DOHH2 (cell line): ENCODE measurements around the gene ELK4.

ENCODE experiments used
- H3F3A ChIP-seq: fragments of 200-600 bp; sonication (generic), shearing (Covaris generic); 2 replicates; pipeline ENCODE4 v1.6.0; 2016; ENCODE audit warnings: antibody characterized with exemption, mild to moderate bottlenecking; ENCODE audit not compliant: control insufficient read depth, insufficient read depth
- H3K27ac ChIP-seq: fragments of 200-600 bp; sonication (generic); 2 replicates; pipeline ENCODE4 v1.5.1; 2014; ENCODE audit warnings: low read depth, mild to moderate bottlenecking, low read length, moderate library complexity
- H3K27me3 ChIP-seq: fragments of 200-600 bp; sonication (generic); 2 replicates; pipeline ENCODE4 v1.6.1; 2014; ENCODE audit warnings: mild to moderate bottlenecking, low read length, mixed read lengths; ENCODE audit not compliant: control insufficient read depth
- H3K36me3 ChIP-seq: fragments of 200-600 bp; sonication (generic); 2 replicates; pipeline ENCODE4 v1.6.1; 2014; ENCODE audit warnings: mild to moderate bottlenecking, low read length, moderate library complexity, mixed read lengths; ENCODE audit not compliant: control insufficient read depth
- H3K4me1 ChIP-seq: fragments of 200-600 bp; sonication (generic); 2 replicates; pipeline ENCODE4 v1.6.1; 2014; ENCODE audit warnings: mild to moderate bottlenecking, low read length, mixed read lengths; ENCODE audit not compliant: control insufficient read depth
- H3K4me2 ChIP-seq: fragments of 200-600 bp; sonication (generic); 2 replicates; pipeline ENCODE4 v1.6.0; 2014; ENCODE audit warnings: mild to moderate bottlenecking, low read length, moderate library complexity
- H3K4me3 ChIP-seq: fragments of 200-600 bp; sonication (generic); 2 replicates; pipeline ENCODE4 v1.5.1; 2014; ENCODE audit warnings: mild to moderate bottlenecking, low read length, mixed read lengths
- H3K79me2 ChIP-seq: fragments of 200-600 bp; sonication (generic); 2 replicates; pipeline ENCODE4 v1.6.1; 2014; ENCODE audit warnings: mild to moderate bottlenecking, low read length, mixed read lengths; ENCODE audit not compliant: control insufficient read depth
- H3K9me2 ChIP-seq: fragments of 200-600 bp; sonication (generic); replicated peaks from 2 replicates; pipeline ENCODE4 v1.6.1; 2014; ENCODE audit warnings: mild to moderate bottlenecking, low read length, mixed read lengths; ENCODE audit not compliant: control insufficient read depth
- H3K9me3 ChIP-seq: fragments of 200-600 bp; sonication (generic); 2 replicates; pipeline ENCODE4 v1.6.1; 2014; ENCODE audit warnings: antibody characterized with exemption, low read length, mixed read lengths; ENCODE audit not compliant: control insufficient read depth, insufficient read depth
- H4K20me1 ChIP-seq: fragments of 200-600 bp; sonication (generic); 2 replicates; pipeline ENCODE4 v1.6.0; 2014; ENCODE audit warnings: low read depth, mild to moderate bottlenecking, antibody characterized with exemption, low read length, moderate library complexity; ENCODE audit not compliant: control insufficient read depth, insufficient read depth
- CTCF ChIP-seq: fragments of 200-600 bp; sonication (generic); IDR thresholded peaks from one replicate; pipeline ENCODE4 v1.5.1; 2014; ENCODE audit warnings: antibody characterized with exemption, mild to moderate bottlenecking, low read depth, low read length; ENCODE audit not compliant: poor library complexity, severe bottlenecking
- EZH2phosphoT487 ChIP-seq: fragments of 200-600 bp; sonication (generic); IDR thresholded peaks from 2 replicates; pipeline ENCODE4 v1.6.1; 2017; ENCODE audit warnings: borderline replicate concordance, mild to moderate bottlenecking, antibody characterized with exemption, low read length, moderate library complexity, mixed read lengths

ELK4 gene

GRCh38 chr1:205582471-205583291 is 49.1 kb downstream of the ELK4 start:
- H3K79me2 ChIP-seq, result no peaks in the 10 kb centered on the region
- H3K27ac ChIP-seq, result no peak overlapping the region
- no peak overlapping the region for H3K4me2 ChIP-seq
- H3K36me3 ChIP-seq, result no peaks in the 10 kb centered on the region
- H3K4me3 ChIP-seq, result no peak overlapping the region
- TF ChIP-seq EZH2phosphoT487, result no peak
- TF ChIP-seq CTCF, result no peak
- no peaks in the 10 kb centered on the region for H3K9me3 ChIP-seq
- peaks cover 10% of the 10 kb centered on the region for H3K27me3 ChIP-seq
- H3K4me1 ChIP-seq, result peaks cover 10% of the 10 kb centered on the region
- no peaks in the 10 kb centered on the region for H4K20me1 ChIP-seq
- H3F3A ChIP-seq, result no peaks in the 10 kb centered on the region
- no peaks in the 10 kb centered on the region for H3K9me2 ChIP-seq

DNA sequence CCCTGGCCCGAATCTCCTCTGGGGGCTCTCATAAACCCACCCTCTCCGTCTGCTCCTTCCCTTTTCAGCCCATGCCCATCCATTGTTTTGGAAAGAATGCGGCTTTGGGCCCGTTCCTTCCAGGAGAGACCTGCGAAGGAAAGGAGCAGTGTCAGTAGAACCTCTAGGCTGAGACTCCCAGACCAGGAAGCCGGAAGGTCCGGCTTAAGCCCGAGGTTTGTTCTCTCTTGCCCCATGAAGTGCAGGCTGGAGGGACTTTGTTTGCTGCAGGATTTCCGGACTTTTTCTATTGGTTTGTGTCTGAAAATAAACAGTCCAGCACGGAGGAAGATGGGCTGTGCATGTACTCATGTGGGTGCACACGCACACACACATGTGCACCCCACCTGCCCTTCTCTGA is 49.8 kb downstream of the ELK4 start:
- H3K4me3 ChIP-seq, result no peak overlapping the region
- no peak overlapping the region for H3K27ac ChIP-seq
- H3K4me1 ChIP-seq, result peaks cover 10% of the 10 kb centered on the region
- H3K79me2 ChIP-seq, result no peaks in the 10 kb centered on the region
- TF ChIP-seq CTCF, result no peak
- TF ChIP-seq EZH2phosphoT487, result no peak
- no peaks in the 10 kb centered on the region for H3F3A ChIP-seq
- H3K27me3 ChIP-seq, result peaks cover 14% of the 10 kb centered on the region
- no peak overlapping the region for H3K4me2 ChIP-seq
- no peaks in the 10 kb centered on the region for H3K9me3 ChIP-seq
- no peaks in the 10 kb centered on the region for H3K9me2 ChIP-seq
- H3K36me3 ChIP-seq, result no peaks in the 10 kb centered on the region
- no peaks in the 10 kb centered on the region for H4K20me1 ChIP-seq

DNA sequence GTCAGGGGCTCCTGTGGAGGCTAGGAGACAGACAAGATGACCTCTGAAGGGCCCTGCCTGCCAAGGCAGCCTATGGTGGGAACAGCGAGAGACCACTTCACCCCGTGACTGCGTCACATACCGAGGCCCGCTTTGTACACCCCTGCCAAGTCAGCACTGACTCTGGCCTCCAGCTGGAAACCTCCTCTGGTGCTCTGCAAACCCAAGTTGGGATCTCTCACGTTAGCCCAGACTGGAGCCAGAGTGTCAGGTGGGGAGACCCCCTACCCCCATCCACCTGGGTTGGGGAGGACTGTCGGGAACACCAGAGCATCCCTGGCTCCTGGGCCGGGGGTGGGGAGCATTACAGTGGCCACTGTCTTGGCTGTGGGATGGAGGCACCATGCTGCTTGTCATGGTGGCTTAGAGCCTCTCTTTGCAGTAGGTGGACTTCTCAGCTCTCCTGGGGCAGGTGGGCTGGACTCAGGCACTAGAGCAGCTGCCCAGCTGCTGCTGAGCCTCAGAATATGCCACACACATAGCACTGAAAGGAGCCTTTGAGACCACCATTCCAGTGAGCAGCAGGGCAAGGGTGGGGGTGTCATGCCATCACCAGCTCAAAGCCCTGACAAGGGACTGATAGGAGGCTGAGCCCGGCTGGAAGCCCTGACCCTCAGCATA is 50.4 kb downstream of the ELK4 start:
- no peak overlapping the region for H3K27ac ChIP-seq
- peaks cover 10% of the 10 kb centered on the region for H3K4me1 ChIP-seq
- H3K9me3 ChIP-seq, result no peaks in the 10 kb centered on the region
- peaks cover 15% of the 10 kb centered on the region for H3K27me3 ChIP-seq
- no peak for TF ChIP-seq EZH2phosphoT487
- H3K9me2 ChIP-seq, result no peaks in the 10 kb centered on the region
- H4K20me1 ChIP-seq, result no peaks in the 10 kb centered on the region
- no peaks in the 10 kb centered on the region for H3F3A ChIP-seq
- H3K79me2 ChIP-seq, result no peaks in the 10 kb centered on the region
- no peaks in the 10 kb centered on the region for H3K36me3 ChIP-seq
- no peak overlapping the region for H3K4me3 ChIP-seq
- no peak overlapping the region for H3K4me2 ChIP-seq

- H3K79me2 ChIP-seq, result no peaks in the 10 kb centered on the region
- H4K20me1 ChIP-seq, result no peaks in the 10 kb centered on the region
- no peak for TF ChIP-seq CTCF
- no peak for TF ChIP-seq EZH2phosphoT487
- no peaks in the 10 kb centered on the region for H3K9me2 ChIP-seq
- H3K4me3 ChIP-seq, result no peak overlapping the region
- no peaks in the 10 kb centered on the region for H3K9me3 ChIP-seq
- peaks cover 17% of the 10 kb centered on the region for H3K27me3 ChIP-seq
- no peak overlapping the region for H3K27ac ChIP-seq
- H3F3A ChIP-seq, result no peaks in the 10 kb centered on the region
- no peak overlapping the region for H3K4me2 ChIP-seq
- H3K36me3 ChIP-seq, result no peaks in the 10 kb centered on the region
- peaks cover 10% of the 10 kb centered on the region for H3K4me1 ChIP-seq
Observed at GRCh38 chr1:205580923-205581180, 51.0 kb downstream of the ELK4 start.
